Mesenchymal stem cell (in vitro differentiated cells and primary cell): ENCODE results near the gene HECTD4.

Source experiments
- DNase-seq: peaks from one replicate; pipeline ENCODE4 v3.0.0-alpha.2; 2013
- H2AFZ ChIP-seq: one replicate; pipeline ENCODE4 v1.6.1; 2013; ENCODE audit warnings: low read depth, mild to moderate bottlenecking, control low read depth, inconsistent platforms, low read length, moderate library complexity
- H2AK5ac ChIP-seq: 2 replicates; pipeline ENCODE4 v1.6.1; 2013; ENCODE audit warnings: low read length, moderate library complexity, mild to moderate bottlenecking, inconsistent platforms; ENCODE audit not compliant: severe bottlenecking
- H2BK120ac ChIP-seq: one replicate; pipeline ENCODE4 v1.6.1; 2013; ENCODE audit warnings: low read depth, mild to moderate bottlenecking, inconsistent platforms, low read length, moderate library complexity
- H2BK12ac ChIP-seq, 2 experiments: one replicate each; pipeline ENCODE4 v1.6.1; 2013; ENCODE audit warnings: inconsistent platforms in 2 of 2, low read length in 2 of 2, mild to moderate bottlenecking in 2 of 2, moderate library complexity in 2 of 2, control low read depth in 1 of 2
- H2BK15ac ChIP-seq: one replicate; pipeline ENCODE4 v1.6.1; 2013; ENCODE audit warnings: mild to moderate bottlenecking, low read depth, inconsistent platforms; ENCODE audit not compliant: poor library complexity, severe bottlenecking
- H2BK5ac ChIP-seq: 2 replicates; pipeline ENCODE4 v1.6.1; 2013; ENCODE audit warnings: low read depth, mild to moderate bottlenecking, low read length, control low read depth, inconsistent platforms; ENCODE audit not compliant: poor library complexity, severe bottlenecking
- H3K14ac ChIP-seq, 2 experiments: one replicate each; pipeline ENCODE4 v1.6.1; 2013; ENCODE audit warnings: inconsistent platforms in 2 of 2, low read length in 2 of 2, control low read depth in 1 of 2, mild to moderate bottlenecking in 1 of 2, moderate library complexity in 1 of 2
- H3K18ac ChIP-seq, 2 experiments: one replicate each; pipeline ENCODE4 v1.6.1; 2013; ENCODE audit warnings: inconsistent platforms in 2 of 2, low read length in 2 of 2, control low read depth in 1 of 2, low read depth in 1 of 2, mild to moderate bottlenecking in 1 of 2
- H3K23ac ChIP-seq, 2 experiments: one replicate each; pipeline ENCODE4 v1.6.1; 2013; ENCODE audit warnings: inconsistent platforms in 2 of 2, low read length in 2 of 2, mild to moderate bottlenecking in 2 of 2, moderate library complexity in 2 of 2, control low read depth in 1 of 2
- H3K27ac ChIP-seq: 2 replicates; pipeline ENCODE4 v1.5.1; 2013; ENCODE audit warnings: mild to moderate bottlenecking, moderate library complexity, low read length, control low read depth, inconsistent platforms; ENCODE audit not compliant: poor library complexity, severe bottlenecking
- H3K27me3 ChIP-seq, 2 experiments: 2 replicates each; pipeline versions ENCODE4 v1.6.1 to v1.7.0; 2013; ENCODE audit warnings: low read length in 2 of 2, mild to moderate bottlenecking in 2 of 2, moderate library complexity in 2 of 2, control low read depth in 1 of 2, inconsistent platforms in 1 of 2; ENCODE audit not compliant: control insufficient read depth in 1 of 2, insufficient read depth in 1 of 2
- H3K36me3 ChIP-seq, 2 experiments: 2 replicates each; pipeline versions ENCODE4 v1.6.1 to v1.7.0; 2013; ENCODE audit warnings: low read length in 2 of 2, control low read depth in 1 of 2, inconsistent platforms in 1 of 2, low read depth in 1 of 2, mild to moderate bottlenecking in 1 of 2; ENCODE audit not compliant: insufficient read depth in 2 of 2, control insufficient read depth in 1 of 2
- H3K4ac ChIP-seq, 2 experiments: one replicate each; pipeline ENCODE4 v1.6.1; 2013; ENCODE audit warnings: inconsistent platforms in 2 of 2, low read length in 2 of 2, mild to moderate bottlenecking in 2 of 2, moderate library complexity in 2 of 2, control low read depth in 1 of 2, low read depth in 1 of 2
- H3K4me1 ChIP-seq: 2 replicates; pipeline ENCODE4 v1.6.1; 2013; ENCODE audit warnings: low read depth, low read length, control low read depth; ENCODE audit not compliant: control insufficient read depth, insufficient read depth
- H3K4me2 ChIP-seq: 2 replicates; pipeline ENCODE4 v1.6.1; 2013; ENCODE audit warnings: low read length, mild to moderate bottlenecking, inconsistent platforms; ENCODE audit not compliant: poor library complexity, severe bottlenecking
- H3K4me3 ChIP-seq, 2 experiments: 2 replicates each; pipeline versions ENCODE4 v1.5.1 to v1.7.0; 2013; ENCODE audit warnings: low read length in 2 of 2, mild to moderate bottlenecking in 2 of 2, control low read depth in 1 of 2, low read depth in 1 of 2; ENCODE audit not compliant: insufficient read depth in 1 of 2
- H3K79me1 ChIP-seq: replicated peaks from 2 replicates; pipeline ENCODE4 v1.6.1; 2013; ENCODE audit warnings: mild to moderate bottlenecking, control low read depth, low read length, inconsistent platforms; ENCODE audit not compliant: poor library complexity, severe bottlenecking
- H3K9ac ChIP-seq: 2 replicates; pipeline ENCODE4 v1.7.0; 2013; ENCODE audit warnings: mild to moderate bottlenecking, low read length, moderate library complexity
- H3K9me3 ChIP-seq: 2 replicates; pipeline ENCODE4 v1.7.0; 2013; ENCODE audit warnings: mild to moderate bottlenecking, low read length; ENCODE audit not compliant: control insufficient read depth
- H4K8ac ChIP-seq: one replicate; pipeline ENCODE4 v1.6.1; 2013; ENCODE audit warnings: inconsistent platforms, mild to moderate bottlenecking, low read length, moderate library complexity
- H4K91ac ChIP-seq: one replicate; pipeline ENCODE4 v1.6.1; 2013; ENCODE audit warnings: mild to moderate bottlenecking, low read length, inconsistent platforms
- WGBS: methylation state at CpG from one replicate; pipeline ENCODE4 v1.1.7; 2013; ENCODE audit warnings: mixed read lengths; 5-methylcytosine and 5-hydroxymethylcytosine counted together

The HECTD4 gene

GRCh38 chr12:112165624-112166023 lies 216.6 kb downstream of the HECTD4 start:
- Histone ChIP-seq H3K4me2 (no peak overlapping the region), H4K91ac (no peak overlapping the region), H3K14ac (no peak overlapping the region), H2BK12ac (no peak overlapping the region), H2AFZ (no peak overlapping the region), H3K4me3 (no peak overlapping the region), H3K9me3 (no peaks in the 10 kb centered on the region), H3K79me1 (no peaks in the 10 kb centered on the region), H3K36me3 (peaks cover 32 to 82% of the 10 kb centered on the region in 2 experiments), H3K18ac (no peak overlapping the region), H2BK120ac (no peak overlapping the region), H2AK5ac (no peak overlapping the region), H3K23ac (no peak overlapping the region), H4K8ac (no peak overlapping the region), H2BK15ac (no peak overlapping the region), H2BK5ac (no peak overlapping the region), H3K4ac (no peak overlapping the region), H3K27me3 (no peaks in the 10 kb centered on the region), H3K9ac (no peak overlapping the region), H3K27ac (no peak overlapping the region), H3K4me1 (no peaks in the 10 kb centered on the region)
- WGBS = 99% methylated on average over 13 of the region's 13 CpGs
- DNase-seq = no peak

- Histone ChIP-seq H2AFZ (no peak overlapping the region), H3K36me3 (peaks cover 44 to 80% of the 10 kb centered on the region in 2 experiments), H3K9ac (no peak overlapping the region), H2BK5ac (no peak overlapping the region), H3K27ac (no peak overlapping the region), H3K4me1 (no peaks in the 10 kb centered on the region), H3K4me2 (no peak overlapping the region), H3K9me3 (peaks cover 3% of the 10 kb centered on the region), H2BK120ac (no peak overlapping the region), H3K79me1 (no peaks in the 10 kb centered on the region), H3K4ac (no peak overlapping the region), H3K18ac (no peak overlapping the region), H2BK15ac (no peak overlapping the region), H3K23ac (no peak overlapping the region), H3K14ac (no peak overlapping the region), H3K4me3 (no peak overlapping the region), H2AK5ac (no peak overlapping the region), H3K27me3 (no peaks in the 10 kb centered on the region), H4K91ac (no peak overlapping the region), H2BK12ac (no peak overlapping the region), H4K8ac (no peak overlapping the region)
- DNase-seq = no peak
- 94% methylated on average over 26 of the region's 26 CpGs for WGBS
Observed at GRCh38 chr12:112164011-112164660, 218.1 kb downstream of the HECTD4 start.

GRCh38 chr12:112163471-112163991 lies 218.7 kb downstream of the HECTD4 start:
- no peaks in the 10 kb centered on the region for H3K4me1 ChIP-seq
- no peaks in the 10 kb centered on the region for H3K27me3 ChIP-seq
- H4K91ac ChIP-seq = no peak overlapping the region
- DNase-seq = no peak
- no peak overlapping the region for H3K27ac ChIP-seq
- no peak overlapping the region for H2AK5ac ChIP-seq
- no peak overlapping the region for H3K23ac ChIP-seq
- no peak overlapping the region for H3K4me2 ChIP-seq
- H3K14ac ChIP-seq = no peak overlapping the region
- peaks cover 5% of the 10 kb centered on the region for H3K9me3 ChIP-seq
- WGBS = 96% methylated on average over 22 of the region's 22 CpGs
- no peaks in the 10 kb centered on the region for H3K79me1 ChIP-seq
- no peak overlapping the region for H2BK12ac ChIP-seq
- H2BK120ac ChIP-seq = no peak overlapping the region
- H2BK5ac ChIP-seq = no peak overlapping the region
- H3K9ac ChIP-seq = no peak overlapping the region
- peaks cover 50 to 80% of the 10 kb centered on the region in 2 experiments for H3K36me3 ChIP-seq
- no peak overlapping the region for H4K8ac ChIP-seq
- H3K4ac ChIP-seq = no peak overlapping the region
- H3K4me3 ChIP-seq = no peak overlapping the region
- H3K18ac ChIP-seq = no peak overlapping the region
- H2AFZ ChIP-seq = no peak overlapping the region
- no peak overlapping the region for H2BK15ac ChIP-seq

- no peak overlapping the region for H2BK12ac ChIP-seq
- no peak overlapping the region for H2BK5ac ChIP-seq
- H3K4me1 ChIP-seq = no peaks in the 10 kb centered on the region
- no peak overlapping the region for H3K18ac ChIP-seq
- H3K9me3 ChIP-seq = peaks cover 5% of the 10 kb centered on the region
- no peak for DNase-seq
- no peak overlapping the region for H3K23ac ChIP-seq
- H2AFZ ChIP-seq = no peak overlapping the region
- H3K27ac ChIP-seq = no peak overlapping the region
- no peak overlapping the region for H3K4me2 ChIP-seq
- 95% methylated on average over 8 of the region's 8 CpGs for WGBS
- H3K9ac ChIP-seq = no peak overlapping the region
- H3K4me3 ChIP-seq = no peak overlapping the region
- H3K4ac ChIP-seq = no peak overlapping the region
- H3K27me3 ChIP-seq = no peaks in the 10 kb centered on the region
- no peaks in the 10 kb centered on the region for H3K79me1 ChIP-seq
- no peak overlapping the region for H4K91ac ChIP-seq
- no peak overlapping the region for H2BK15ac ChIP-seq
- no peak overlapping the region for H3K14ac ChIP-seq
- H3K36me3 ChIP-seq = peaks cover 54 to 79% of the 10 kb centered on the region in 2 experiments
- no peak overlapping the region for H2AK5ac ChIP-seq
- no peak overlapping the region for H4K8ac ChIP-seq
- no peak overlapping the region for H2BK120ac ChIP-seq
Observed at GRCh38 chr12:112163056-112163455, 219.2 kb downstream of the HECTD4 start.
